Panc1 (cell line): ENCODE measurements around the gene RASEF. TPM values are rescaled to one million over a fixed set of nuclear protein-coding genes. Genes with fewer than 3 reads are reported as not detected.

ENCODE experiments used
- ATAC-seq: fragments of 200-7000 bp; cut with Tn5 transposase; 2 replicates; pipeline ENCODE4 v1.9.1; 2020; ENCODE audit warnings: mild to moderate bottlenecking, moderate library complexity
- BruUV-seq: library from RNA; stranded (reverse); fragments of 400-500 nt; replicated peaks from 2 replicates; lab custom pipeline; 2021; lab: Mats Ljungman, UMichigan
- CTCF ChIA-PET: fragments of 300-600 bp; sonication (Branson Sonifier 250); formaldehyde crosslinking; loops from one replicate; lab custom pipeline; 2022; ENCODE audit warnings: antibody characterized with exemption; lab: Charles Lee
- POLR2A ChIA-PET: fragments of 300-600 bp; sonication (Branson Sonifier 250); formaldehyde crosslinking; loops from one replicate; lab custom pipeline; 2022; ENCODE audit warnings: antibody characterized with exemption; lab: Charles Lee
- DNase-seq: peaks from one replicate; pipeline ENCODE4 v3.0.0-alpha.2; 2010; ENCODE audit warnings: low read depth, low spot score
- H3K27ac ChIP-seq: 2 replicates; pipeline ENCODE4 v1.5.1; 2011; ENCODE audit warnings: mild to moderate bottlenecking, low read length, inconsistent platforms
- H3K27me3 ChIP-seq: fragments of 200-500 bp; sonication (Bioruptor generic); 2 replicates; pipeline ENCODE4 v1.6.0; 2014; ENCODE audit warnings: low read length, inconsistent platforms; ENCODE audit not compliant: control insufficient read depth, insufficient read depth
- H3K36me3 ChIP-seq: fragments of 200-500 bp; sonication (Bioruptor generic); 2 replicates; pipeline ENCODE4 v1.5.1; 2014; ENCODE audit warnings: inconsistent platforms, mild to moderate bottlenecking, low read length, moderate library complexity; ENCODE audit not compliant: control insufficient read depth, insufficient read depth
- H3K4me1 ChIP-seq: 2 replicates; pipeline ENCODE4 v1.5.1; 2011; ENCODE audit warnings: inconsistent platforms, mild to moderate bottlenecking, low read length, moderate library complexity; ENCODE audit not compliant: control insufficient read depth, insufficient read depth
- H3K4me3 ChIP-seq, 2 experiments: 2 replicates each; pipeline ENCODE4 v1.5.1; 2011 to 2012; ENCODE audit warnings: low read depth in 2 of 2, low read length in 2 of 2, mild to moderate bottlenecking in 2 of 2, inconsistent platforms in 1 of 2, moderate library complexity in 1 of 2
- H3K9me3 ChIP-seq: fragments of 200-500 bp; sonication (Bioruptor generic); 2 replicates; pipeline ENCODE4 v1.5.1; 2014; ENCODE audit warnings: low read depth, mild to moderate bottlenecking, inconsistent platforms, low read length, moderate library complexity; ENCODE audit not compliant: control insufficient read depth, insufficient read depth
- CTCF ChIP-seq: fragments of 450-650 bp; IDR thresholded peaks from 2 replicates; pipeline ENCODE4 v1.5.1; 2017; ENCODE audit warnings: mild to moderate bottlenecking
- POLR2AphosphoS5 ChIP-seq: IDR thresholded peaks from 2 replicates; pipeline ENCODE4 v1.6.1; 2012; ENCODE audit warnings: mild to moderate bottlenecking, low read depth, low read length, moderate library complexity
- REST ChIP-seq, 2 experiments: IDR thresholded peaks; 2 replicates each; pipeline ENCODE4 v1.6.1; 2011 to 2012; ENCODE audit warnings: low read depth in 2 of 2, control low read depth in 1 of 2, low read length in 1 of 2, mild to moderate bottlenecking in 1 of 2, moderate library complexity in 1 of 2; ENCODE audit not compliant: insufficient read depth in 1 of 2
- SIN3A ChIP-seq: IDR thresholded peaks from 2 replicates; pipeline ENCODE4 v1.6.1; 2012; ENCODE audit warnings: low read depth, mild to moderate bottlenecking, low read length, moderate library complexity, borderline replicate concordance; ENCODE audit not compliant: insufficient read depth
- TCF7L2 ChIP-seq: IDR thresholded peaks from 2 replicates; pipeline ENCODE4 v1.6.1; 2011; ENCODE audit warnings: mild to moderate bottlenecking, low read depth, low read length, inconsistent platforms
- in situ Hi-C: cut with HindIII; loops from 2 replicates; pipeline ENCODE4 v1.10.0; 2016; ENCODE audit warnings: low sequenced_read_pairs, low pct_unique_long_range_greater_than_20kb
- intact Hi-C: fragments of 100-400 bp; cut with micrococcal nuclease; formaldehyde crosslinking; loops from one replicate; pipeline ENCODE4 v1.10.0; 2022; ENCODE audit not compliant: unreplicated experiment
- total RNA-seq: library from RNA; stranded (reverse); gene quantifications from one replicate; pipeline ENCODE4 v1.2.1, GENCODE V29; 2021; ENCODE audit not compliant: unreplicated experiment

Gene RASEF
- total RNA-seq, 1 experiment from 2014 or later: 2.9 TPM

GRCh38 chr9:83019246-83019645 is 43.7 kb downstream of the RASEF start:
- CTCF ChIA-PET: no interaction called here

GRCh38 chr9:83015897-83016296 is 47.0 kb downstream of the RASEF start:
- Histone ChIP-seq H3K27ac (no peak overlapping the region), H3K27me3 (no peaks in the 10 kb centered on the region), H3K9me3 (no peaks in the 10 kb centered on the region), H3K36me3 (no peaks in the 10 kb centered on the region), H3K4me3 (no peak overlapping the region), H3K4me1 (no peaks in the 10 kb centered on the region)
- no peak for TF ChIP-seq SIN3A
- TF ChIP-seq TCF7L2: no peak
- TF ChIP-seq POLR2AphosphoS5: no peak
- TF ChIP-seq CTCF: no peak
- no peak for TF ChIP-seq REST (IDR thresholded peaks at IDR 0.05; ENCODE audit: insufficient read depth in 1 of 2, low read depth in 2 of 2, low read length in 1 of 2)
- POLR2A ChIA-PET: no interaction called here
- CTCF ChIA-PET: no interaction called here
- BruUV-seq: no TSS peak
- no peak for ATAC-seq
- in situ Hi-C loops (no loop called here), intact Hi-C loops (no loop called here)
- no peak for DNase-seq

More at GRCh38 chr9:83019246-83019645, 43.7 kb downstream of the RASEF start:
- ATAC-seq (no peak), DNase-seq (no peak)
- Histone ChIP-seq H3K9me3 (no peaks in the 10 kb centered on the region), H3K27ac (no peak overlapping the region), H3K27me3 (no peaks in the 10 kb centered on the region), H3K4me3 (no peak overlapping the region), H3K36me3 (no peaks in the 10 kb centered on the region), H3K4me1 (no peaks in the 10 kb centered on the region)
- no peak for TF ChIP-seq POLR2AphosphoS5
- TF ChIP-seq TCF7L2: no peak
- TF ChIP-seq CTCF: no peak
- no peak for TF ChIP-seq SIN3A
- TF ChIP-seq REST (IDR thresholded peaks at IDR 0.05; ENCODE audit: insufficient read depth in 1 of 2, low read depth in 2 of 2, low read length in 1 of 2): no peak
- in situ Hi-C loops: no loop called here
- intact Hi-C loops: no loop called here
- BruUV-seq: no TSS peak
- POLR2A ChIA-PET: no interaction called here
